ENCODE data around the gene AKR1C4. TPM values are rescaled to one million over a fixed set of nuclear protein-coding genes. Genes with fewer than 3 reads are reported as not detected.

Gene AKR1C4
- polyA plus RNA-seq, 1 experiment: not detected

GRCh38 chr10:5266804-5267203 is 70.2 kb downstream of the AKR1C4 start:
- no peak overlapping the region for H3K27ac ChIP-seq (ENCODE audit: low read depth, low read length)
- POLR2A ChIA-PET: no interaction called here
- no peaks in the 10 kb centered on the region for H3K27me3 ChIP-seq (ENCODE audit: control insufficient read depth, insufficient read depth, low read length)
- TF ChIP-seq CTCF (IDR thresholded peaks at IDR 0.05; ENCODE audit: low read depth, low read length): no peak
- no peak overlapping the region for H3K4me3 ChIP-seq (ENCODE audit: low read depth, low read length)
- DNase-seq (ENCODE audit: low read depth, low spot score): no peak
- no peaks in the 10 kb centered on the region for H3K9me3 ChIP-seq (ENCODE audit: control insufficient read depth, insufficient read depth, low read length)
- CTCF ChIA-PET: interaction anchor here (0.9 kb wide), 1 partner anchor 417 kb away, joined by 3 read pairs; no protein-coding TSS in a partner anchor

- TF ChIP-seq CTCF (IDR thresholded peaks at IDR 0.05; ENCODE audit: low read depth, low read length): no peak
- no peak overlapping the region for H3K4me3 ChIP-seq (ENCODE audit: low read depth, low read length)
- no peak for DNase-seq (ENCODE audit: low read depth, low spot score)
- no peaks in the 10 kb centered on the region for H3K27me3 ChIP-seq (ENCODE audit: control insufficient read depth, insufficient read depth, low read length)
- no peaks in the 10 kb centered on the region for H3K9me3 ChIP-seq (ENCODE audit: control insufficient read depth, insufficient read depth, low read length)
- ChIA-PET CTCF (interaction anchor here (1.7 kb wide), 1 partner anchor 418 kb away, joined by 6 read pairs; no protein-coding TSS in a partner anchor), POLR2A (no interaction called here)
- no peak overlapping the region for H3K27ac ChIP-seq (ENCODE audit: low read depth, low read length)
These were observed 71.6 kb downstream of the AKR1C4 start for GRCh38 chr10:5268234-5268633.

Other genes with a start within 250 kb of the AKR1C4 start
- gene AKR1C1, start 233.4 kb upstream of the AKR1C4 start, polyA plus RNA-seq (2011; rRNA removed): 114 and 125 TPM in 2 replicates
- gene AKR1C2, start 193.0 kb upstream of the AKR1C4 start, polyA plus RNA-seq (2011; rRNA removed): 8.2 and 16.3 TPM in 2 replicates
- 6.4 and 10.7 TPM in 2 replicates for gene AKR1C3, start 102.4 kb upstream of the AKR1C4 start, polyA plus RNA-seq (2011; rRNA removed)
- gene AKR1C8, start 11.7 kb upstream of the AKR1C4 start, polyA plus RNA-seq (2011; rRNA removed): not detected in 2 replicates
- not detected in 2 replicates for gene UCN3, start 168.1 kb downstream of the AKR1C4 start, polyA plus RNA-seq (2011; rRNA removed)
- not detected in 2 replicates for gene TUBAL3, start 208.0 kb downstream of the AKR1C4 start, polyA plus RNA-seq (2011; rRNA removed)
- gene NET1, start 215.7 kb downstream of the AKR1C4 start, polyA plus RNA-seq (2011; rRNA removed): 39.1 and 46.8 TPM in 2 replicates

Measured in AG04450 (cell line).